IPS-20b (cell line): Measurements from ENCODE around the gene MCM6.

ENCODE experiments used
- H3K27ac ChIP-seq: one replicate; pipeline ENCODE4 v1.5.1; 2013; ENCODE audit warnings: low read length
- H3K27me3 ChIP-seq: 2 replicates; pipeline ENCODE4 v1.6.1; 2013; ENCODE audit warnings: mild to moderate bottlenecking, low read length, inconsistent platforms; ENCODE audit not compliant: insufficient read depth
- H3K36me3 ChIP-seq: 2 replicates; pipeline ENCODE4 v1.6.1; 2013; ENCODE audit warnings: low read depth, mild to moderate bottlenecking, inconsistent platforms, low read length, moderate library complexity; ENCODE audit not compliant: insufficient read depth
- H3K4me1 ChIP-seq: 2 replicates; pipeline ENCODE4 v1.6.1; 2013; ENCODE audit warnings: mild to moderate bottlenecking, control low read depth, inconsistent platforms, low read length, moderate library complexity; ENCODE audit not compliant: insufficient read depth
- H3K4me3 ChIP-seq: 2 replicates; pipeline ENCODE4 v1.5.1; 2013; ENCODE audit warnings: mild to moderate bottlenecking, low read length, inconsistent platforms
- H3K9ac ChIP-seq: 2 replicates; pipeline ENCODE4 v1.6.1; 2013; ENCODE audit warnings: low read depth, mild to moderate bottlenecking, inconsistent platforms, low read length, moderate library complexity
- H3K9me3 ChIP-seq: 2 replicates; pipeline ENCODE4 v1.6.1; 2013; ENCODE audit warnings: mild to moderate bottlenecking, low read depth, low read length, inconsistent platforms; ENCODE audit not compliant: insufficient read depth

MCM6 gene

GRCh38 chr2:135836596-135837270 is 39.5 kb downstream of the MCM6 start, which contains the start of gene LCT:
TSS of gene LCT (minus strand) at chr2:135837184. CDS start at chr2:135837169, 15 bp downstream.
- Histone ChIP-seq H3K9ac (no peak within 1 kb of the TSS), H3K9me3 (no peaks in the 10 kb centered on the region), H3K27me3 (no peaks in the 10 kb centered on the region), H3K4me1 (no peaks in the 10 kb centered on the region), H3K4me3 (no peak within 1 kb of the TSS), H3K36me3 (peaks cover 20% of the 10 kb centered on the region), H3K27ac (no peak within 1 kb of the TSS)

GRCh38 chr2:135832891-135833290 is 43.4 kb downstream of the MCM6 start:
- no peaks in the 10 kb centered on the region for H3K4me1 ChIP-seq
- H3K9ac ChIP-seq = no peak overlapping the region
- H3K27me3 ChIP-seq = no peaks in the 10 kb centered on the region
- no peak overlapping the region for H3K27ac ChIP-seq
- no peaks in the 10 kb centered on the region for H3K36me3 ChIP-seq
- H3K4me3 ChIP-seq = no peak overlapping the region
- H3K9me3 ChIP-seq = no peaks in the 10 kb centered on the region

- H3K9ac ChIP-seq = no peak overlapping the region
- H3K4me1 ChIP-seq = no peaks in the 10 kb centered on the region
- H3K27me3 ChIP-seq = no peaks in the 10 kb centered on the region
- no peaks in the 10 kb centered on the region for H3K36me3 ChIP-seq
- no peak overlapping the region for H3K27ac ChIP-seq
- no peak overlapping the region for H3K4me3 ChIP-seq
- no peaks in the 10 kb centered on the region for H3K9me3 ChIP-seq
These were observed 44.9 kb downstream of the MCM6 start for GRCh38 chr2:135831180-135831812.

- Histone ChIP-seq H3K9ac (no peak overlapping the region), H3K27ac (no peak overlapping the region), H3K27me3 (no peaks in the 10 kb centered on the region), H3K36me3 (no peaks in the 10 kb centered on the region), H3K4me3 (no peak overlapping the region), H3K4me1 (no peaks in the 10 kb centered on the region), H3K9me3 (no peaks in the 10 kb centered on the region)
These were observed 46.7 kb downstream of the MCM6 start for GRCh38 chr2:135829378-135830135.

GRCh38 chr2:135826544-135826943 is 49.7 kb downstream of the MCM6 start:
- Histone ChIP-seq H3K27ac (no peak overlapping the region), H3K9ac (no peak overlapping the region), H3K4me1 (no peaks in the 10 kb centered on the region), H3K27me3 (no peaks in the 10 kb centered on the region), H3K9me3 (no peaks in the 10 kb centered on the region), H3K36me3 (no peaks in the 10 kb centered on the region), H3K4me3 (no peak overlapping the region)

- H3K4me1 ChIP-seq = no peaks in the 10 kb centered on the region
- H3K4me3 ChIP-seq = no peak overlapping the region
- no peaks in the 10 kb centered on the region for H3K36me3 ChIP-seq
- H3K27me3 ChIP-seq = no peaks in the 10 kb centered on the region
- H3K27ac ChIP-seq = no peak overlapping the region
- no peak overlapping the region for H3K9ac ChIP-seq
- no peaks in the 10 kb centered on the region for H3K9me3 ChIP-seq
These were observed 50.6 kb downstream of the MCM6 start for GRCh38 chr2:135825550-135826176.

- no peaks in the 10 kb centered on the region for H3K4me1 ChIP-seq
- H3K27ac ChIP-seq = no peak overlapping the region
- H3K4me3 ChIP-seq = no peak overlapping the region
- no peaks in the 10 kb centered on the region for H3K36me3 ChIP-seq
- H3K27me3 ChIP-seq = no peaks in the 10 kb centered on the region
- no peaks in the 10 kb centered on the region for H3K9me3 ChIP-seq
- H3K9ac ChIP-seq = no peak overlapping the region
These were observed 51.1 kb downstream of the MCM6 start for GRCh38 chr2:135825131-135825530.

- H3K36me3 ChIP-seq = no peaks in the 10 kb centered on the region
- no peak overlapping the region for H3K4me3 ChIP-seq
- no peaks in the 10 kb centered on the region for H3K27me3 ChIP-seq
- no peak overlapping the region for H3K27ac ChIP-seq
- no peak overlapping the region for H3K9ac ChIP-seq
- H3K9me3 ChIP-seq = no peaks in the 10 kb centered on the region
- H3K4me1 ChIP-seq = no peaks in the 10 kb centered on the region
These were observed 53.4 kb downstream of the MCM6 start for GRCh38 chr2:135822855-135823254.

GRCh38 chr2:135821190-135821589 is 55.1 kb downstream of the MCM6 start:
- no peak overlapping the region for H3K27ac ChIP-seq
- no peaks in the 10 kb centered on the region for H3K27me3 ChIP-seq
- H3K36me3 ChIP-seq = no peaks in the 10 kb centered on the region
- H3K9ac ChIP-seq = no peak overlapping the region
- H3K9me3 ChIP-seq = no peaks in the 10 kb centered on the region
- H3K4me3 ChIP-seq = no peak overlapping the region
- no peaks in the 10 kb centered on the region for H3K4me1 ChIP-seq

- no peak overlapping the region for H3K9ac ChIP-seq
- H3K36me3 ChIP-seq = no peaks in the 10 kb centered on the region
These were observed 56.1 kb downstream of the MCM6 start for GRCh38 chr2:135820003-135820618.

GRCh38 chr2:135818937-135819610 is 57.2 kb downstream of the MCM6 start:
- H3K4me1 ChIP-seq = no peaks in the 10 kb centered on the region
- H3K9me3 ChIP-seq = no peaks in the 10 kb centered on the region
- H3K9ac ChIP-seq = no peak overlapping the region
- no peaks in the 10 kb centered on the region for H3K36me3 ChIP-seq
- H3K4me3 ChIP-seq = no peak overlapping the region
- no peaks in the 10 kb centered on the region for H3K27me3 ChIP-seq
- no peak overlapping the region for H3K27ac ChIP-seq

More at GRCh38 chr2:135820003-135820618, 56.1 kb downstream of the MCM6 start:
- no peak overlapping the region for H3K27ac ChIP-seq
- no peaks in the 10 kb centered on the region for H3K4me1 ChIP-seq
- H3K27me3 ChIP-seq = no peaks in the 10 kb centered on the region
- no peaks in the 10 kb centered on the region for H3K9me3 ChIP-seq
- no peak overlapping the region for H3K4me3 ChIP-seq
